GM18873 (cell line): ENCODE data around the gene RARA.
A peak's percentile ranks its signal among the peaks of the same experiment; 100 is the strongest.

ENCODE experiments used
- ATAC-seq: cut with Tn5 transposase; IDR thresholded peaks from one replicate; pipeline ENCODE4 v1.9.1; 2021; ENCODE audit warnings: mild to moderate bottlenecking, moderate library complexity, moderate number of reproducible peaks; ENCODE audit not compliant: unreplicated experiment, low FRiP score

Gene RARA

GRCh38 chr17:40352779-40353394, 43.9 kb downstream of the RARA start:
- ATAC-seq, result no peak

- no peak for ATAC-seq
Observed at GRCh38 chr17:40354221-40355122, 45.5 kb downstream of the RARA start.

GRCh38 chr17:40355123-40355803, 46.3 kb downstream of the RARA start:
- no peak for ATAC-seq

GRCh38 chr17:40355804-40356758, 47.1 kb downstream of the RARA start:
- no peak for ATAC-seq

- ATAC-seq, result no peak
Observed at GRCh38 chr17:40356990-40357881, 48.3 kb downstream of the RARA start.

GRCh38 chr17:40358323-40359038, 49.5 kb downstream of the RARA start:
- no peak for ATAC-seq

GRCh38 chr17:40360091-40360490, 51.1 kb downstream of the RARA start:
- ATAC-seq, result no peak

GRCh38 chr17:40361063-40361924, 52.3 kb downstream of the RARA start:
- ATAC-seq, result no peak

- peak; percentile 12 for ATAC-seq
Observed at GRCh38 chr17:40361925-40362695, 53.1 kb downstream of the RARA start.

GRCh38 chr17:40362696-40363110, 53.7 kb downstream of the RARA start:
- ATAC-seq, result peak; percentile 57

- no peak for ATAC-seq
Observed at GRCh38 chr17:40363111-40363827, 54.3 kb downstream of the RARA start.

- no peak for ATAC-seq
Observed at GRCh38 chr17:40364121-40364861, 55.3 kb downstream of the RARA start, which contains the start of gene GJD3. Gene GJD3, minus strand, starts transcription at chr17:40364737. Its CDS starts 922 bp downstream, at chr17:40363815.

GRCh38 chr17:40364906-40365305, 55.9 kb downstream of the RARA start:
- no peak for ATAC-seq

GRCh38 chr17:40366076-40366860, 57.3 kb downstream of the RARA start:
- ATAC-seq, result no peak
